ENCODE measurements around the gene MAP3K5.

- TF ChIP-seq CTCF (IDR thresholded peaks at IDR 0.05; ENCODE audit: insufficient read depth, low read depth, low read length) (no peak), EZH2 (IDR thresholded peaks at IDR 0.05; ENCODE audit: insufficient read depth, low read length) (no peak)
Observed at GRCh38 chr6:136783021-136783420, 9.3 kb downstream of the MAP3K5 start.
